ENCODE measurements around the gene CAPZB. TPM values are rescaled to one million over a fixed set of nuclear protein-coding genes. Genes with fewer than 3 reads are reported as not detected.

Gene CAPZB
- total RNA-seq, 1 experiment from 2014 or later: 348 TPM

DNA sequence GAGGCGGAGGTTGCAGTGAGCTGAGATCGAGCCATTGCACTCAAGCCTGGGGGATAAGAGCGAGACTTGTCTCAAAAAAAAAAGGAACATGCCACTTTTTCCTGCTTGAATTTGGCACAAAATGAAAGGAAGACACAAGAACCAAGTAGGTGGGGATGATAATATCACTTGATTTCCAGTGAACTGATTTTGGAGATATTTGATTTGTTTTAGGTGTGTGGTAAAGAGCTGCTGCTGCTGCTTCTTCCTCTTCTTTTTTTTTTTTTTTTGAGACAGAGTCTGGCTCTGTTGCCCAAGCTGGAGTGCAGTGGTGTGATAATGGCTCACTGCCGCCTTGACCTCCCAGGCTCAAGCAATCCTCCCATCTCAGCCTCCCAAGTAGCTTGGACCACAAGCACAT, 29.9 kb upstream of the CAPZB start:
- Histone ChIP-seq H3K56ac (ENCODE audit: insufficient read length, low read depth, low read length) (no peak overlapping the region), H2BK5ac (ENCODE audit: insufficient read length, low read length) (no peak overlapping the region), H3K9ac (ENCODE audit: extremely low read depth, insufficient read length, low read length) (no peak overlapping the region), H2BK120ac (ENCODE audit: low read depth, low read length, poor library complexity, severe bottlenecking) (no peak overlapping the region), H2AK5ac (ENCODE audit: insufficient read length, low read length) (no peak overlapping the region), H2AFZ (ENCODE audit: low read length) (no peak overlapping the region), H4K5ac (ENCODE audit: insufficient read length, low read depth, low read length) (no peak overlapping the region), H4K20me1 (ENCODE audit: control insufficient read depth, insufficient read depth, insufficient read length) (no peaks in the 10 kb centered on the region), H3K4me1 (ENCODE audit: insufficient read depth, low read length) (no peaks in the 10 kb centered on the region), H4K8ac (replicated peaks; ENCODE audit: insufficient read length, low read depth, low read length) (no peak overlapping the region), H3K27ac (ENCODE audit: insufficient read length, low read depth, low read length) (no peak overlapping the region), H2BK12ac (ENCODE audit: insufficient read length, low read depth, low read length) (no peak overlapping the region), H2BK20ac (ENCODE audit: low read depth, low read length, poor library complexity, severe bottlenecking) (no peak overlapping the region), H3K4ac (ENCODE audit: low read depth, low read length) (no peak overlapping the region), H3K23me2 (ENCODE audit: insufficient read length, low read depth, low read length, poor library complexity, severe bottlenecking) (no peaks in the 10 kb centered on the region), H3K14ac (ENCODE audit: insufficient read depth, low read length) (no peak overlapping the region), H3K4me2 (ENCODE audit: insufficient read depth, insufficient read length, low read length) (no peak overlapping the region), H3K23ac (ENCODE audit: insufficient read length, low read depth, low read length) (no peak overlapping the region), H4K91ac (ENCODE audit: insufficient read length, low read depth, low read length) (no peak overlapping the region), H3K27me3 (ENCODE audit: insufficient read depth, low read length) (no peaks in the 10 kb centered on the region), H3K18ac (ENCODE audit: insufficient read length, low read depth, low read length) (no peak overlapping the region), H3K9me3 (ENCODE audit: control insufficient read depth, low read depth, low read length) (no peaks in the 10 kb centered on the region), H3K79me2 (ENCODE audit: insufficient read depth, low read length) (no peaks in the 10 kb centered on the region), H3T11ph (ENCODE audit: low read length) (no peak overlapping the region), H3K79me1 (ENCODE audit: insufficient read depth, low read depth, low read length, poor library complexity, severe bottlenecking) (no peaks in the 10 kb centered on the region), H2BK15ac (ENCODE audit: low read depth, low read length) (no peak overlapping the region)
- Mint-ChIP-seq H3K27me3 (ENCODE audit: low read depth) (peaks cover 3% of the 10 kb centered on the region), H3K27ac (no peak overlapping the region; a peak in 1 of 7 replicates), H3K4me1 (peaks cover 3% of the 10 kb centered on the region in 2 experiments), H3K9me3 (no peaks in the 10 kb centered on the region; a peak in 1 of 5 replicates), H3K4me3 (no peak overlapping the region), H3K36me3 (ENCODE audit: insufficient read depth in 1 of 3, low read depth in 3 of 3) (no peaks in the 10 kb centered on the region)
- DNase-seq: no peak
- TF ChIP-seq, protein P1, sequence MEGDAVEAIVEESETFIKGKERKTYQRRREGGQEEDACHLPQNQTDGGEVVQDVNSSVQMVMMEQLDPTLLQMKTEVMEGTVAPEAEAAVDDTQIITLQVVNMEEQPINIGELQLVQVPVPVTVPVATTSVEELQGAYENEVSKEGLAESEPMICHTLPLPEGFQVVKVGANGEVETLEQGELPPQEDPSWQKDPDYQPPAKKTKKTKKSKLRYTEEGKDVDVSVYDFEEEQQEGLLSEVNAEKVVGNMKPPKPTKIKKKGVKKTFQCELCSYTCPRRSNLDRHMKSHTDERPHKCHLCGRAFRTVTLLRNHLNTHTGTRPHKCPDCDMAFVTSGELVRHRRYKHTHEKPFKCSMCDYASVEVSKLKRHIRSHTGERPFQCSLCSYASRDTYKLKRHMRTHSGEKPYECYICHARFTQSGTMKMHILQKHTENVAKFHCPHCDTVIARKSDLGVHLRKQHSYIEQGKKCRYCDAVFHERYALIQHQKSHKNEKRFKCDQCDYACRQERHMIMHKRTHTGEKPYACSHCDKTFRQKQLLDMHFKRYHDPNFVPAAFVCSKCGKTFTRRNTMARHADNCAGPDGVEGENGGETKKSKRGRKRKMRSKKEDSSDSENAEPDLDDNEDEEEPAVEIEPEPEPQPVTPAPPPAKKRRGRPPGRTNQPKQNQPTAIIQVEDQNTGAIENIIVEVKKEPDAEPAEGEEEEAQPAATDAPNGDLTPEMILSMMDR (conservative IDR thresholded peaks at IDR 0.05): no peak
- WGBS (ENCODE audit: extremely low coverage, insufficient read length, low lambda C conversion rate): no CpG with 5 or more reads among the region's 4 CpGs

All from H9 (cell line).